Stomach (tissue), 4 donors: ENCODE data around the gene CELF1.

ENCODE experiments used
- POLR2A ChIP-seq, 4 donors: fragments of 450-650 bp; IDR thresholded peaks; one replicate each; pipeline ENCODE4 v1.6.1; 2016; ENCODE audit warnings: antibody characterized with exemption in 4 of 4, control low read depth in 2 of 4, mild to moderate bottlenecking in 1 of 4, moderate library complexity in 1 of 4
- TF ChIP-seq, protein P1 (sequence below), 7 experiments: fragments of 450-650 bp in 4 of 7; fragments of 200-600 bp in 3 of 7; sonication (generic) in 3 of 7; IDR thresholded peaks; one replicate each; pipeline ENCODE4 v1.5.1; 2016 to 2019; ENCODE audit warnings: antibody characterized with exemption in 7 of 7, control low read depth in 2 of 7, mild to moderate bottlenecking in 1 of 7

DNA sequence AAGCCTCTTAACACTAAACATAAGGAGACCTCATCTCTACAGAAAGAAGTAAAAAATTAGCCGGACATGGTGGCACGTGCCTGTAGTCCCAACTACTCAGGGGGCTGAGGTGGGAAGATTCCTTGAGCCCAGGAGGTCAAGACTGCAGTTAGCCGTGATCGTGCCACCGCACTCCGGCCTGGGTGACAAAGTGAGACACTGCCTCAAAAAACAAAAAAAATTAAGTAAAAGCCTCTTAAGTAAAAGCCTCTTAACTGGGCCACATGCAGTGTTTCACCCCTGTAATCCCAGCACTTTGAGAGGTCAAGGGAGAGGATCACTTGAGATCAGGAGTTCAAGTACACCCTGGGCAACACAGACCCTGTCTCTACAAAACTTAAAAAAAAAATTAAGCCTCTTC lies 25.7 kb downstream of the CELF1 start:
- TF ChIP-seq, protein P1, sequence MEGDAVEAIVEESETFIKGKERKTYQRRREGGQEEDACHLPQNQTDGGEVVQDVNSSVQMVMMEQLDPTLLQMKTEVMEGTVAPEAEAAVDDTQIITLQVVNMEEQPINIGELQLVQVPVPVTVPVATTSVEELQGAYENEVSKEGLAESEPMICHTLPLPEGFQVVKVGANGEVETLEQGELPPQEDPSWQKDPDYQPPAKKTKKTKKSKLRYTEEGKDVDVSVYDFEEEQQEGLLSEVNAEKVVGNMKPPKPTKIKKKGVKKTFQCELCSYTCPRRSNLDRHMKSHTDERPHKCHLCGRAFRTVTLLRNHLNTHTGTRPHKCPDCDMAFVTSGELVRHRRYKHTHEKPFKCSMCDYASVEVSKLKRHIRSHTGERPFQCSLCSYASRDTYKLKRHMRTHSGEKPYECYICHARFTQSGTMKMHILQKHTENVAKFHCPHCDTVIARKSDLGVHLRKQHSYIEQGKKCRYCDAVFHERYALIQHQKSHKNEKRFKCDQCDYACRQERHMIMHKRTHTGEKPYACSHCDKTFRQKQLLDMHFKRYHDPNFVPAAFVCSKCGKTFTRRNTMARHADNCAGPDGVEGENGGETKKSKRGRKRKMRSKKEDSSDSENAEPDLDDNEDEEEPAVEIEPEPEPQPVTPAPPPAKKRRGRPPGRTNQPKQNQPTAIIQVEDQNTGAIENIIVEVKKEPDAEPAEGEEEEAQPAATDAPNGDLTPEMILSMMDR (IDR thresholded peaks at IDR 0.05) = no peak
- TF ChIP-seq POLR2A (IDR thresholded peaks at IDR 0.05) = no peak
